ENCODE results near the gene SLC2A13. TPM values are rescaled to one million over a fixed set of nuclear protein-coding genes. Genes with fewer than 3 reads are reported as not detected.
"Not testable (repeated sequence)": the region's sequence is repeated elsewhere in the genome, so short reads cannot be mapped to it uniquely, and the experiment has no call there.

Gene SLC2A13
- total and polyA plus RNA-seq, 2 donors, result 8.5 to 36.7 TPM

GRCh38 chr12:39763071-39763889, 342.6 kb downstream of the SLC2A13 start:
- no peak for DNase-seq (ENCODE audit: extremely low spot score)
- no peak overlapping the region for H3K27ac ChIP-seq (ENCODE audit: low read depth)
- no peaks in the 10 kb centered on the region for H3K36me3 ChIP-seq (ENCODE audit: insufficient read depth)
- 68% methylated on average over 6 of the region's 6 CpGs for WGBS
- H3K4me1 ChIP-seq (ENCODE audit: insufficient read depth), result no peaks in the 10 kb centered on the region
- H3K4me3 ChIP-seq (ENCODE audit: low read depth, low read length), result no peak overlapping the region

DNA sequence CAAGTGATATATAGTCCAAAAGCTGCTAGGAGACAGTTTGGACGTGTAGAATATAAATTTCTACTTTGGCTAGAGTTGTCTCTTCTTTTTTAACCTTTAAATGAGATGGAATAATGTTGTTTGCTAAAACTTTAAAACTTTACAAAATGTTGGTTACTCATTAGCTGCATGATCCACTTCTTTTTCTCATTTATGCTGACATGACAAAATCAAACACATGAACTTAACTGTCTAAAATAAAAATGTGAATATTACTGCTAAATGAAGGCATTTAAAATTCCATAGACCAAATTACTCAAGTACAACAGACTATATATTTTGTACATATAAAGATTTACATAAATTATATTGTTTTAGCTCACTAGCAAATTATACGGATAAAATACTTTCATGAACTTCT, 350.4 kb downstream of the SLC2A13 start:
- 84% methylated on average over 2 of the region's 2 CpGs for WGBS
- Histone ChIP-seq H3K4me3 (ENCODE audit: low read depth, low read length) (no peak overlapping the region), H3K27ac (ENCODE audit: low read depth) (no peak overlapping the region), H3K4me1 (ENCODE audit: insufficient read depth) (no peaks in the 10 kb centered on the region), H3K36me3 (ENCODE audit: insufficient read depth) (no peaks in the 10 kb centered on the region)
- no peak for DNase-seq (ENCODE audit: extremely low spot score)

DNA sequence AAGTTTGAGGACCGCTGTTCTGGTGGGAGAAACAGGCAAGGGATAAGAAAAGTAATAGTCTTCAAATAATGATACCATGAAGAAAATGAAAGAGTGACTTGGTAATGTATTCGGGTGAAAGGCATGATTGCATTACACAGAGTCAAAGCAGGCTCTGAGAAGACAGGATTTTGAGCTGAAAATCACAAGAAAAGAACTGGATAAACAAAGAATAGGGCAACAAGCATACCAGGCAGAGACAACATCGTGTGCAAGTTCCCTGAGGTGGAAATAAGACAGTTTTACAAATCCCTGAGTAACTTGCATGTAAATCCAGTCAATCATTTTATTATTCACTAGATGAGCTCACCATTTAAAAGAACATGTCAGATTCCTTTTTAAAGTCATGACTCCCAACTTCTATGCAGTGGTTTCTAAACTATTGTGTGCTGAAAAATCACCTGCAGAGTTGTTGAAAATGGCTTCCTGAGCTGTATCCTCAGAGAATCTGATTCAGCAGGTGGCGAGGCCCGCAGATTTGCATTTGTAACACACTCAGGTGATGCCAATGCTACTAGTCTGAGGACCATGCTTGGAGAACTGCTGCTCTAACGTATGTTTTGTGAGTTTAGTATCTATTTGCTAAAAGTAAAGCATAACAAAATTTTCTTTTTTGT, 353.3 kb downstream of the SLC2A13 start:
- no peak overlapping the region for H3K27ac ChIP-seq (ENCODE audit: low read depth)
- WGBS, result 83% methylated on average over 6 of the region's 6 CpGs
- no peak overlapping the region for H3K4me3 ChIP-seq (ENCODE audit: low read depth, low read length)
- no peaks in the 10 kb centered on the region for H3K4me1 ChIP-seq (ENCODE audit: insufficient read depth)
- DNase-seq (ENCODE audit: extremely low spot score), result no peak
- no peaks in the 10 kb centered on the region for H3K36me3 ChIP-seq (ENCODE audit: insufficient read depth)

- DNase-seq (ENCODE audit: extremely low spot score); H3K4me1 ChIP-seq (ENCODE audit: insufficient read depth); H3K36me3 ChIP-seq (ENCODE audit: insufficient read depth); H3K27ac ChIP-seq (ENCODE audit: low read depth); H3K4me3 ChIP-seq (ENCODE audit: low read depth, low read length): not testable (repeated sequence)
- 82% methylated on average over 6 of the region's 6 CpGs for whole genome bisulfite sequencing
These were observed 359.7 kb downstream of the SLC2A13 start for GRCh38 chr12:39746151-39746550.

DNA sequence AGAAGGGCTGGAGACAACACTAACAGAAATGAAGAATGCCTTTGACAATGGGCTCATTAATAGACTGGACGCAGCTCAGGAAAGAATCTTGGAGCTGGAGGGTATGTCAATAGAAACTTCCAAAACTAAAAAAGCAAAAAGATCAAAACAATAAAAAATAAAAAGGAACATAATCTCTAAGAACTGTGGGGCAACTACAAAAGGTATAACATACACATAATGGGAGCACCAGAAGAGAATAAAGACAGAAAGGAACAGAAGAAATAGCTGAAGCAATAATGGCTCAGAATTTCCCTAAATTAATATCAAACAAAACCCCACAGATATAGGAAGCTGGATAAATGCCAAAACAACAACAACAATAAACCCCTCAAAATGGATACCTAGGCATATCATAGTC, 362.2 kb downstream of the SLC2A13 start:
- H3K36me3 ChIP-seq (ENCODE audit: insufficient read depth), result no peaks in the 10 kb centered on the region
- H3K4me3 ChIP-seq (ENCODE audit: low read depth, low read length), result no peak overlapping the region
- no peak overlapping the region for H3K27ac ChIP-seq (ENCODE audit: low read depth)
- no peak for DNase-seq (ENCODE audit: extremely low spot score)
- H3K4me1 ChIP-seq (ENCODE audit: insufficient read depth), result no peaks in the 10 kb centered on the region
- 54% methylated on average over 1 of the region's 1 CpG for WGBS

DNA sequence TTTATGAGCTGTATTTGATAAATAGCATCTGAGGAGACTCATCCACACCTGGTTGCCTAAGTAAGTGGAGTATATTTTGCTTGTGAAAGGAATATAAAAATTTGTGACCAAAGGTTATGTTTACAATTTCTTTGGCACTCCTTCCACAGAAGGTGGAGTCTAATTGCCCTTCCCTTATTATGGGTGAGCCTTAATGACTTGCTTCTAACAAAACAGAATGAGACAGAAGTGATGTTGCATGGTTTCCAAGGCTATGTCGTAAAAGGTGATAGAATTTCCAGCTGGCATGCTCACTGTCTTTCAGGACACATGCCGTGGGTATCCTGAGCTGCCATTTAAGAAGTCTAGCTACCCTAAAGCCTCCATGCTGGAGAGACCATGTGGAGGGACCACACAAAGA, 369.5 kb downstream of the SLC2A13 start:
- no peak overlapping the region for H3K27ac ChIP-seq (ENCODE audit: low read depth)
- H3K36me3 ChIP-seq (ENCODE audit: insufficient read depth), result no peaks in the 10 kb centered on the region
- DNase-seq (ENCODE audit: extremely low spot score), result no peak
- H3K4me3 ChIP-seq (ENCODE audit: low read depth, low read length), result no peak overlapping the region
- no peaks in the 10 kb centered on the region for H3K4me1 ChIP-seq (ENCODE audit: insufficient read depth)
- 90% methylated on average over 2 of the region's 2 CpGs for WGBS

- Histone ChIP-seq H3K36me3 (ENCODE audit: insufficient read depth) (no peaks in the 10 kb centered on the region), H3K27ac (ENCODE audit: low read depth) (no peak overlapping the region), H3K4me1 (ENCODE audit: insufficient read depth) (no peaks in the 10 kb centered on the region), H3K4me3 (ENCODE audit: low read depth, low read length) (no peak overlapping the region)
- 67% methylated on average over 6 of the region's 6 CpGs for WGBS
- no peak for DNase-seq (ENCODE audit: extremely low spot score)
These were observed 382.1 kb downstream of the SLC2A13 start for GRCh38 chr12:39723831-39724230.

- Histone ChIP-seq H3K36me3 (ENCODE audit: insufficient read depth) (no peaks in the 10 kb centered on the region), H3K4me1 (ENCODE audit: insufficient read depth) (no peaks in the 10 kb centered on the region), H3K4me3 (ENCODE audit: low read depth, low read length) (no peak overlapping the region), H3K27ac (ENCODE audit: low read depth) (no peak overlapping the region)
- WGBS, result 75% methylated on average over 1 of the region's 1 CpG
- no peak for DNase-seq (ENCODE audit: extremely low spot score)
These were observed 383.4 kb downstream of the SLC2A13 start for GRCh38 chr12:39722504-39722903.

DNA sequence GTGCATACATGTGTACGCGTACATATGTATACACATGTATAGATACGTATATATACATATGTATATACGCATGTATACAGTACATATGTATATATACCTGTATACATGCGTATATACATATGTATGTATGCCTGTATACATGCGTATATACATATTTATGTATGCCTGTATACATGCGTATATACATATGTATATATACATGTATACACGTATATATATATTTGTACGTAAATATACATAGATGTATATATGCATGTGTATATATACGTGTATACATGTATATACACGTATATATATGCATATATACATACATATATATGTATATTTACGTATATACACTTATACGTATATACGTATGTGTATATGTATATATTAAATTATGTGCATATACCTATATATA, 392.3 kb downstream of the SLC2A13 start:
- no peaks in the 10 kb centered on the region for H3K36me3 ChIP-seq (ENCODE audit: insufficient read depth)
- DNase-seq (ENCODE audit: extremely low spot score), result no peak
- H3K27ac ChIP-seq (ENCODE audit: low read depth), result no peak overlapping the region
- no peaks in the 10 kb centered on the region for H3K4me1 ChIP-seq (ENCODE audit: insufficient read depth)
- WGBS, result 93% methylated on average over 14 of the region's 14 CpGs
- no peak overlapping the region for H3K4me3 ChIP-seq (ENCODE audit: low read depth, low read length)

DNA sequence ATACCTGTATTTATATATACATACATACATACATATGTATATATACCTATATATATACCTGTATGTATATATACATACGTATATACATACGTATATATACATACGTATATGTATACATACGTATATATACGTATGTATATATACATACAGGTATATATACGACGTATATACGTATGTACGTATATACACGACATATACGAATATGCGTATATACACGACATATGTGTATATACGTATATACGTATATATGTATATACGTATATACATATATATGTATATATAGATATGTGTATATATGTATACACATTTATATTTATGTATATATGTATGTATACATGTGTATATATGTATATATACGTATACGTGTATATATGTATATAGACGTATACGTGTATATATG, 393.5 kb downstream of the SLC2A13 start:
- Histone ChIP-seq H3K4me3 (ENCODE audit: low read depth, low read length) (no peak overlapping the region), H3K4me1 (ENCODE audit: insufficient read depth) (no peaks in the 10 kb centered on the region), H3K36me3 (ENCODE audit: insufficient read depth) (no peaks in the 10 kb centered on the region), H3K27ac (ENCODE audit: low read depth) (no peak overlapping the region)
- 94% methylated on average over 20 of the region's 20 CpGs for WGBS
- no peak for DNase-seq (ENCODE audit: extremely low spot score)

Small RNA genes within 50 kb of the gene (small RNA-seq; reads per million reads assigned to genes)
- not detected for gene RF00414

Other genes with a start within 250 kb of the SLC2A13 start
- gene LRRK2, start 118.9 kb upstream of the SLC2A13 start, total RNA-seq, result 44.1 TPM
- 9.7 TPM for gene LRRK2, start 118.9 kb upstream of the SLC2A13 start, polyA plus RNA-seq